Testis (tissue), 2 donors: ENCODE data around the gene GRID1.

Source experiments
- POLR2A ChIP-seq: fragments of 450-650 bp; IDR thresholded peaks from one replicate; pipeline ENCODE4 v1.6.1; 2017; ENCODE audit warnings: antibody characterized with exemption, mild to moderate bottlenecking, moderate library complexity
- TF ChIP-seq, protein P1 (sequence below), 3 experiments: fragments of 450-650 bp in 2 of 3; fragments of 200-600 bp in 1 of 3; sonication (generic) in 1 of 3; IDR thresholded peaks; one replicate each; pipeline ENCODE4 v1.5.1; 2016 to 2019; ENCODE audit warnings: antibody characterized with exemption in 3 of 3, mild to moderate bottlenecking in 2 of 3, moderate library complexity in 1 of 3

DNA sequence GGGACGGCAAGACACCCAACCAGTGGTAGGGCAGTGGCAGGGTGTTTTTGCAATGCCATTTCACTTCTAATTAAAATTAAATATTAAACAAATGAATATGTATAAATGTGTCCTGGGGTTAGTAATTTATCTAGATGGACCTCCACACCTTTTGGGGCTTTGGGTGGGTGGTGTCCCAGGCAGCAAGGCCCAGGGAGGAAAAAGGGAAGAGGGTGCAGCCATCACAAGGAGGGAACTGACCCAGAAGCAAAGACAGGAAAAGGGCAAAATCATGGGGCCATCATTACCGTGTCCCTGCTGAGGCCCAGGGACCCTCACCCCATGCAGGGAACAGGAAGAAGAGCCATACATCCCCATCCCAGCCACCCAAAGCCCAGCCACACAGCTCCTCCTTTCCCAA, 204.6 kb downstream of the GRID1 start:
- TF ChIP-seq, protein P1, sequence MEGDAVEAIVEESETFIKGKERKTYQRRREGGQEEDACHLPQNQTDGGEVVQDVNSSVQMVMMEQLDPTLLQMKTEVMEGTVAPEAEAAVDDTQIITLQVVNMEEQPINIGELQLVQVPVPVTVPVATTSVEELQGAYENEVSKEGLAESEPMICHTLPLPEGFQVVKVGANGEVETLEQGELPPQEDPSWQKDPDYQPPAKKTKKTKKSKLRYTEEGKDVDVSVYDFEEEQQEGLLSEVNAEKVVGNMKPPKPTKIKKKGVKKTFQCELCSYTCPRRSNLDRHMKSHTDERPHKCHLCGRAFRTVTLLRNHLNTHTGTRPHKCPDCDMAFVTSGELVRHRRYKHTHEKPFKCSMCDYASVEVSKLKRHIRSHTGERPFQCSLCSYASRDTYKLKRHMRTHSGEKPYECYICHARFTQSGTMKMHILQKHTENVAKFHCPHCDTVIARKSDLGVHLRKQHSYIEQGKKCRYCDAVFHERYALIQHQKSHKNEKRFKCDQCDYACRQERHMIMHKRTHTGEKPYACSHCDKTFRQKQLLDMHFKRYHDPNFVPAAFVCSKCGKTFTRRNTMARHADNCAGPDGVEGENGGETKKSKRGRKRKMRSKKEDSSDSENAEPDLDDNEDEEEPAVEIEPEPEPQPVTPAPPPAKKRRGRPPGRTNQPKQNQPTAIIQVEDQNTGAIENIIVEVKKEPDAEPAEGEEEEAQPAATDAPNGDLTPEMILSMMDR (IDR thresholded peaks at IDR 0.05) = no peak
- no peak for TF ChIP-seq POLR2A
